HG02884 (cell line): ENCODE data around the gene CXorf58.
"Not testable (repeated sequence)": the region's sequence is repeated elsewhere in the genome, so short reads cannot be mapped to it uniquely, and the experiment has no call there.

Source experiments
- ATAC-seq: cut with Tn5 transposase; IDR thresholded peaks from one replicate; pipeline ENCODE4 v1.9.1; 2021; ENCODE audit warnings: mild to moderate bottlenecking, moderate library complexity; ENCODE audit not compliant: unreplicated experiment

Gene CXorf58

GRCh38 chrX:23952984-23953907 is 45.4 kb downstream of the CXorf58 start:
- peak; percentile 90 for ATAC-seq

- no peak for ATAC-seq
Observed at GRCh38 chrX:23953908-23954269, 46.1 kb downstream of the CXorf58 start.

GRCh38 chrX:23954396-23954795 is 46.6 kb downstream of the CXorf58 start:
- ATAC-seq: no peak

- no peak for ATAC-seq
Observed at GRCh38 chrX:23959781-23960180, 52.0 kb downstream of the CXorf58 start.

- no peak for ATAC-seq
Observed at GRCh38 chrX:23964191-23964590, 56.4 kb downstream of the CXorf58 start.

GRCh38 chrX:23965630-23966029 is 57.8 kb downstream of the CXorf58 start:
- ATAC-seq: not testable (repeated sequence)

GRCh38 chrX:23978491-23978890 is 70.7 kb downstream of the CXorf58 start:
- no peak for ATAC-seq

- no peak for ATAC-seq
Observed at GRCh38 chrX:23980011-23980441, 72.2 kb downstream of the CXorf58 start.

- no peak for ATAC-seq
Observed at GRCh38 chrX:23981222-23981621, 73.4 kb downstream of the CXorf58 start.

- no peak for ATAC-seq
Observed at GRCh38 chrX:23981711-23982110, 73.9 kb downstream of the CXorf58 start.

GRCh38 chrX:23982891-23983290 is 75.1 kb downstream of the CXorf58 start:
- no peak for ATAC-seq
